WTC11 (cell line): ENCODE data around the gene TBX2.

Experiments
- AFF4 ChIP-seq: sonication (generic); formaldehyde crosslinking; IDR thresholded peaks from 2 replicates; pipeline ENCODE4 v1.8.1; 2023; ENCODE audit warnings: mild to moderate bottlenecking, missing genetic modification reagents, borderline replicate concordance
- CDX4 ChIP-seq: fragments of 250-450 bp; sonication (Bioruptor Pico); IDR thresholded peaks from 2 replicates; pipeline ENCODE4 v1.9.0; 2021; ENCODE audit warnings: moderate library complexity, mild to moderate bottlenecking, inconsistent platforms, borderline replicate concordance
- CTCF ChIP-seq: fragments of 200-600 bp; IDR thresholded peaks from 2 replicates; pipeline ENCODE4 v1.8.0; 2022; ENCODE audit warnings: antibody characterized with exemption
- MYBL2 ChIP-seq: sonication (generic); formaldehyde crosslinking; IDR thresholded peaks from 2 replicates; pipeline ENCODE4 v1.8.1; 2023; ENCODE audit warnings: mild to moderate bottlenecking, moderate library complexity, missing genetic modification reagents
- NFE2L1 ChIP-seq: sonication (generic); formaldehyde crosslinking; IDR thresholded peaks from 2 replicates; pipeline ENCODE4 v1.8.1; 2023; ENCODE audit warnings: missing genetic modification reagents
- NR3C1 ChIP-seq: sonication (generic); formaldehyde crosslinking; conservative IDR thresholded peaks from 2 replicates; pipeline ENCODE4 v1.8.1; 2023; ENCODE audit warnings: low read depth, mild to moderate bottlenecking, missing genetic modification reagents
- RORB ChIP-seq: fragments of 250-450 bp; sonication (Bioruptor Pico); IDR thresholded peaks from 2 replicates; pipeline ENCODE4 v1.9.0; 2021; ENCODE audit warnings: mild to moderate bottlenecking
- SMAD3 ChIP-seq: sonication (generic); formaldehyde crosslinking; IDR thresholded peaks from 2 replicates; pipeline ENCODE4 v1.8.0; 2022; ENCODE audit warnings: missing genetic modification reagents, mild to moderate bottlenecking, borderline replicate concordance
- TCF7 ChIP-seq: sonication (generic); formaldehyde crosslinking; IDR thresholded peaks from 2 replicates; pipeline ENCODE4 v1.8.0; 2022; ENCODE audit warnings: mild to moderate bottlenecking, low read depth, missing genetic modification reagents, moderate library complexity
- ZBTB21 ChIP-seq: sonication (generic); formaldehyde crosslinking; IDR thresholded peaks from 2 replicates; pipeline ENCODE4 v1.8.1; 2023; ENCODE audit warnings: mild to moderate bottlenecking, missing genetic modification reagents, borderline replicate concordance
- TF ChIP-seq, protein P1 (sequence below): sonication (generic); formaldehyde crosslinking; IDR thresholded peaks from 2 replicates; pipeline ENCODE4 v1.8.1; 2022; ENCODE audit warnings: low read depth, missing genetic modification reagents, borderline replicate concordance

DNA sequence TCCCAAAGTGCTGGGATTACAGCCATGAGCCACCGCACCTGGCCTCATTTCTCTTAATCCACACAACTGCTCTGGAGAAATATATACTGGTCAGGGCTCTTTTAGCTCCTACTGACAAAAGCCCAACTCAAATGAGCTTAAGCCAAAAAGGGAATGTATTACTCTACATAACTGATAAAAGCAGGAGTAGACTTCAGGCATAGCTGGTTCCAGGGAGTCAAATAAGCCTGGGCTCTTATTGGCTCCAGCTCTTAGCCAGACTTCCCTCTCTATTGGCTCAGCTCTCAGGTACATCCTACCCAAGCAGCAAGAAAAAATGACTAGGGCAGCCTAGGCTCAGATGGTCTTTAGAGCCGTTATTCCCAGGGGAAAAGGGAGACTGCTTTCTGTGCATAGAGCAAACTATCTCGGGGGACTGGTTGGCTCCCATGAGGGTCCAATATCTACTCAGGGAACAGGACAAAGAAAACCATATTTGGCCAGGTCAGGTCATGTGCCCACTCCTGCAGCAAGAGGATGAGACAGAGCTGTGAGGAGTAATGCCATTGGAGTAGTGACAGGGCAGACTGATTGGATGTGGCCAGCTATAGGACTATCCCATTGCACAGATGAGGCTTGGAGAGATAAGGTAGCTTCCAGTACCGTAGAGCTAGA lies 21.2 kb downstream of the TBX2 start:
- TF ChIP-seq CTCF = no peak
- no peak for TF ChIP-seq NR3C1
- TF ChIP-seq MYBL2 (CRISPR knock-in tag) = no peak
- TF ChIP-seq TCF7 (CRISPR knock-in tag) = no peak
- TF ChIP-seq, protein P1, sequence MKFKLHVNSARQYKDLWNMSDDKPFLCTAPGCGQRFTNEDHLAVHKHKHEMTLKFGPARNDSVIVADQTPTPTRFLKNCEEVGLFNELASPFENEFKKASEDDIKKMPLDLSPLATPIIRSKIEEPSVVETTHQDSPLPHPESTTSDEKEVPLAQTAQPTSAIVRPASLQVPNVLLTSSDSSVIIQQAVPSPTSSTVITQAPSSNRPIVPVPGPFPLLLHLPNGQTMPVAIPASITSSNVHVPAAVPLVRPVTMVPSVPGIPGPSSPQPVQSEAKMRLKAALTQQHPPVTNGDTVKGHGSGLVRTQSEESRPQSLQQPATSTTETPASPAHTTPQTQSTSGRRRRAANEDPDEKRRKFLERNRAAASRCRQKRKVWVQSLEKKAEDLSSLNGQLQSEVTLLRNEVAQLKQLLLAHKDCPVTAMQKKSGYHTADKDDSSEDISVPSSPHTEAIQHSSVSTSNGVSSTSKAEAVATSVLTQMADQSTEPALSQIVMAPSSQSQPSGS (CRISPR knock-in tag) = no peak
- no peak for TF ChIP-seq AFF4
- TF ChIP-seq SMAD3 (CRISPR knock-in tag) = no peak
- TF ChIP-seq ZBTB21 (CRISPR knock-in tag) = no peak
- TF ChIP-seq RORB = no peak
- TF ChIP-seq NFE2L1 (CRISPR knock-in tag) = no peak
- TF ChIP-seq CDX4 (CRISPR knock-in tag) = no peak
